NCI-H510A (cell line): ENCODE measurements around the gene REC8.
"Not testable (repeated sequence)": the region's sequence is repeated elsewhere in the genome, so short reads cannot be mapped to it uniquely, and the experiment has no call there.

Experiments used
- DNase-seq: peaks from one replicate; lab custom pipeline; 2025; lab: John Stamatoyannopoulos, UW

The REC8 gene

DNA sequence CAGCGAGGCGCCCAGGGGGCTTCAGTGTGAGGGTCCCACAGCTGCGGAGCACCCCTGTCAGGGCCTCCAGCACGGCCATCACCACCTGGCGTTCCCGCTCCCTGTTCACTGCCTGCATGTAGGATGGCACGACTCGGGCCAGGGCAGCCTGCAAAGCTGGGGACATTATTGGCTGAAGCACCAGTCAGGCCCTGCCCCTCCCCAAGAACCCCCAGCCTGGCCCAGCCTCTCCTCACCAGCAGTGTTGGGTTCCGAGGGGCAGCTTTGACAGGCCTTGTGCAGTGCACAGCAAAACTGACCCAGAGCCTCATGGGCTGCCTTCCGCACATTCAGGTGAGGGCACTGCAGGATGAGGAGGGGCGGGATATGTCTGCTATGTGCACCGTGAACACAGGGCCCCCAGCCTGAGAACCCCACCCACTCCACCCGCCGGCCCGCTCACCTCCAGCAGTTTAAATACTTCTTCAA is 11.2 kb downstream of the REC8 start:
- no peak for DNase-seq

DNA sequence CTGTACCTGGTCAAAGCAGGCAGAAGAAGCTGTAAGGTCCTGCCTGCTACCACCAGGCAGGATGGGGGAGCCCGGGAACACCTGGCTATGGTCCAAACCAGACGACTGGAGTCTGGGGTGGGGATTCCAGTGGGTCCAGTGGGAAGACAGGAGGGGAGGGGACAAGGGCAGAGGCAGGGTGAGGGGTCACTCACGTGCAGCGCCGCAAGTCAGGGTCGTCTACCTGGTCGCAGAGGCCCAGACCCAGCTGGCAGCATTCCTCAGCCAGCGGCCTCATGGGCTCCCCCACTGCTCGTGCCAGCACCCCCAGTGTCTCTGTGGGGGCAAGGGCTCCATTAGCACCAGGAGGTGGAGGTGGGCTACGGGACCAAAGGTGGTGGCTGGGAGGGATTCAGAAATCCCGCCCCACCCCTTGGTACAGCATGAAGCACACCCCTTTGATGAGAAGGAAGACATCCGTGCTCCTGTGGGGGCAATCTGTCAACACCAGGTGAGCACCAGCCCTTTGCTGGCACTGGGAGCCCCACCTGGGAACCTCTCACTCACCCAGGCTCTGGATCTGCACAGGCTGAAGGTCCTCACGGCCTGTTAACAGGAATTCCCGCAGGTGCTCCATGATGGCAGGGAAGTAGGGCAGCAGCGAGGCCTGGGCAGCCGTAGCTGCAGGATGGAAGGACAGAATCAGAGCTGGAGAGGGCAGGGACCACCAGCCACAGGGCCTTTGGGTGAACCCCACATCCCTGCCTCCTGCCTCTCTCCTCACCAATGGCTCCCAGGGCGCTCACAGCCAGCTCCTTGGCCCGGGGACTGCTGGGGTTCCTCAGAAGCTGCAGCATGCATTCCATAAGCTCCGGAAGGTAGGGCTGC is 12.5 kb downstream of the REC8 start:
- DNase-seq: no peak

DNA sequence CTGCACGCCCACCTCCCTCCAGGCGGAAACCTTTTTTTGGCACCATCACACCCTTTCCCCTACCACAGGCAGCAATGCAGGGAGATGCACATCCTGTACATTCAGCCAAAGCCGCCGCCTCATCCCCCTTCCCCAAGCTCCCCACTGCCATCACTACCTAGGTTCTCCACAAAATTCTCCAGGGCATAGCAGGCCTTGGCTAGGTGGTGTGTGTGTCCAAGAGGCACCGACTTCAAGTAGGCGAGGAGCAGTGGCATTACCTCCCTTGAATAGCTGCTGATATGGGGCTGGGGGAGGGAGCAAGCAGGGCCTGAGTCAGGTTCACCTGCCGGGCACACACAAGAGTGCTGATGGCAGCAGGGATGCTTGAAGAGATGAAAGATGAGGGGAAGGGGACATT is 13.1 kb downstream of the REC8 start:
- no peak for DNase-seq

DNA sequence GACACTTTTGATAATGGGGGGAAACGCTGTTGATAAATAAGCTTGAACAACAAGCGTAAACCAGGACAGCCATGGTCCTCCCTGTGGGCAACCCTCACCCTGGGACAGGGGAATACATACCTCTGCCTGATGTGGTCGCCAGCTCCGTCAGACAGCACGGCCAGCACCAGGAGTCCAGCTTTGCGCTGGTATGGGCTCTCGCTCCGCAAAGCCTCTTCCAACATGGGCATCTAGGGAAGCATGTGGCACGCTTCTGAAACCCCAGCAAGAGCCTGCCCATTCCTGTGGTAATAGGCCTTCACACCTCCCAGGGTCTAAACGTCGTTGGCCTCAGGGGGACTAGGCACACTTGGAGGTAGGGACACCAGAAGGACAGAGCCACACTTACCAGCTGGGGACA is 13.9 kb downstream of the REC8 start:
- no peak for DNase-seq

DNA sequence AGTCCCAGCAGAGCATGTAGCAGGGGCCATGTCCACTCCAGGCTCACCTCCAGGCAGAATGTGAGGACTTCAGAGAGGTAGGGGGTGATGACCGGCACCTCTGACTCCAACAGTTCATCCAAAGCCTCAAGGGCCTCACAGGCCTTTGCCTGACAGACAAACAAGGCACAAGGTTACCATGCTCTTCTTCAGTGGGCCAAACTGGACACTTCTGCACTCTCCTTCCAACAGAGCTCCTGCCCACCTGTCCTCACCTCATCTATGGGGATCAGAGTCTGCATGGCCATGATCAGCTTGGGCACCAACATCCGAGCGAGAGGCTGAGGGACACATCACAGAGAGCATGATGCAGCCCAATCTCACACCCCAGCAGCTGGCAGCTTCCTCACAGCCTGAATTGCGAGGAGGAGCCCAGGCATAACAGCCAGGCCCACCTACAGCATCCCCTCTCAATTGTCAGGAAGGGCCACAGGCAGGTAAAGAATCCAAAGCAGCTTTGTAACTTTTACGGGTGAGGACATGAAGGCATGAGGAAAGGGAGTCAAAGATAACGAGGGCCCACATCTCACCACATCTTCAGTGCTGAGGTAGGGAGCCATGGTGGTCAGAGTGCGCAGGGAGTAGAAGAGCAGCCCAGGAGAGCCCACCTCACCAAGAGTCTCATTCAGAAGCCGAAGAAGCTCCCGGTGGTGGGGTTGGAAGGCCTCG is 15.1 kb downstream of the REC8 start:
- DNase-seq: no peak

DNA sequence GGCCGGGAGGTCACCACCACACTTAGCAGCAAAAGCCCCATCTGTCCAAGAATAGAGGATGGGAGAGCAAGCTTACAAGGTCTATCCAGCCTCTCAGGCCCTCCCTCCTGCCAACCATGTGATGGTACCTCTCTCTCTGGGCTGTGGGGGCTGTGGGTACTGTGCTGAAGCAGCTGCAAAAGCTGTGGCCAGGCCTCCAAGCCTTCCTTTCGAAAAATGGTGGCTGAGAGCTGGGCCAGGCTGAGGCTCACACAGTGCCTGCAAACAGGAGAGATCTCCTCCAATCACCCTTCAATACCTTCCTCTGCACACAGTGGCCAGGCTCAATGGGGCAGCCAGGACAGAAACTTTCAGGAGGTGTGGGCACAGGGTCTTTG is 15.6 kb downstream of the REC8 start:
- no peak for DNase-seq

DNA sequence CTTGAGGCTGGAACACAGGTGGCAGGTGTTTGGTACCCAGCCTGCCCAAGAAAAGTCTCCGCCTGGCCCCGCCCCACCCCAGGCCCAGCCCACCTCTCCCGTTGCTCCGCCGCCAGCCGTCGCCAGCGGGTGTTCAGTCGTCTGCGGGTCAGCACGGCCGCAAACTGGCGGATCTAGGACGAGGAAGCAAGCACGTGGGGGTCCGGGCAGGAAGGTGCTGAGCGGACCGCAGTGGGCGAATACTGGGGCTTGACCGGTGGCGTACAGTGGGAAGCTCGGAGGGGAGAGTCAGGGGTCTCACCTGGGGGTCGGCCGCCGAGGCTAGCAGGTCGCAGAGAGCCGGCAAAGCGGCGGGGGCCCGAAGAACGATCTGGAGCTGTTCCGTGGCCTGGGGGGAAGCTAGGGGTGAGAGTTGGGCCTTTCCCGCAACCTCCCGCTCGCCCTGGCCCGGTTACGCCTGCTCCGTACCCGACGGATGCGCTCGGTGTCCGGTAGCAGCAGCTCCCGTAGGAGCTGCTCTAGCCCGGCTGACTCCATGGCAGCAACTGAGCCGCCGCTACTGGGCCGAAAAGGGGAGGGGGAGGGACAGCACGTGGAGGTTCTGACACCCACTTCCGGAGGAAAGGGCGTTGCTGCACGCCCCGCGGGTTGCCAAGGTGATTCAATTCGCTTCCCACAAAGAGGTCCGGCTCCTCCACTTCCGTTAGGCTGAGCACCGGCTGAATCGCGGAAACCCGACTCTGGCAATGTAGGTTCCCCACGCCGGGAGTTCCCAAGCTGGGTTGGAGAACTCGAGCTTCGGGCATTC is 16.6 kb downstream of the REC8 start, which contains the start of gene IPO4:
TSS of gene IPO4 (minus strand) at position 566 of the 808 bp plus-strand sequence. CDS start at position 537, 29 bp downstream.
- peak; percentile 95 for DNase-seq

DNA sequence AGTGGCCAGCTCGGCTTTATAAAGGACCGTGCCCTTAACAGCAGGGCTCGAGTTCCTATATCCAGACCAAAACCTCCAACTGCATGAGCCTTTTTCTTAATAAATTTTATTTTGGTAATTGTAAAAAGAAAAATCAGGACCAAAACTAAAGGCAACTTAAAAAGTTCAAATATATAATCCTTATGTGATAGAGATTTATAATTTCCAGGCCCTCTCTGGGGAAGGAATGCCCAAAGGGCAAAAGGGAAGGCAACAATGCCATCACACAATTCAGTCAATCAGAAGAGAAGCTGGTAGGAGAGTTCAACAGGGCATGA is 17.1 kb downstream of the REC8 start:
- DNase-seq: no peak

DNA sequence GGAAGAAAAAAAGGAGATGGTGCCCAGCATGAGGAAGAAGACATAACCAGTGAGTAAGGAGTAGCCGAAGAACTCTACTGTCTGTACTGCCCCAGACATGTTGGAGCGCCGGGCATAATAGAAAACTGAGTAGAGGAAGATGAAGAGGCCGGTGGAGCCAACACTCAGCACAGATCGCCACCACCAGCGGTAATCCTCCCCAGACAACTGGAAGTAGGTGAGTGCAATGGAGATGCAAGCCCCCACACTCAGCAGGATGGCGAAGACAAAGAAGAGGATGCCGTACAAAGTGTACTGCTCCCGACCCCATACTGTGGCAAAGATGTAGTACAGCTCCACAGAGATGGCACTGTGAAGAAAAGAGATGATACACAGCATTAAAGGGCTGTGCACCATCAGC is 17.6 kb downstream of the REC8 start:
- DNase-seq: no peak

DNA sequence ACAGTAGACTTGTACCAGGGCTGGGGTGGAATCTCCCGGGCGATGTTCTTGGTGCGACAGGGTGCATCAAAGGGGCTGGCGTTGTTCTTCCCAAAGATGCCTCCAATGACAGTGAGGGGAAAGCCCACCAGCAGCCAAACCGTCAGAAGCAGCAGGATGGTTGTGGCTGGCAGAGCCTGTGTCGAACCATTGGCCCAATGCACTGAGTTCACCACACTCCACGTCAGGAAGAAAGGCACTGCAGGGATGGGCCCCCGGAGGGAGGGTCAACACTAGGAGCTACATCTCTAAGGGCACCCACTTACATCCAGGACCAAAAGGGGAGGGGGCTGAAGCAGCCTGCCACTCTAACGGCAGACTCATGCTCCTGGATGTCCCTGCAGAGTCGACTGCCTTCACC is 18.5 kb downstream of the REC8 start:
- no peak for DNase-seq

DNA sequence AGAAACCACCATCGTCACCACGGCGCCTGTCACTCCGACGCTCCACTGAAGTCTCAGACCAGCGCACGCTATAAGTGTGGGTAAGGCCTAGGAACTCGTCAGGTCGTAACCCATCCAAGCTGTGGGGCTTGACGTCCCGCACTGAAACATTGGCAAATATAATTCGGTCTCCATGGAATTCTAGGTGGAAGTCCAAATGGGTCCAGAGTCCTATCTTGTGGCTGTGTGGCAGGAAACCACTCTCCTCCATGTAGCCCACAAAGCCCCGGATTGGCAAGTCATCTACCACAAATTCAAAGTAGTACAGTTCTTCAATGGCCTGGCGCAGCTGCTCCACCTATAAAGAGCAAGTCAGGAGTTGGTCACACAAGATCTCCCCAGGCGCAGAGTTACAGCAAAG is 21.1 kb downstream of the REC8 start:
- DNase-seq: no peak

DNA sequence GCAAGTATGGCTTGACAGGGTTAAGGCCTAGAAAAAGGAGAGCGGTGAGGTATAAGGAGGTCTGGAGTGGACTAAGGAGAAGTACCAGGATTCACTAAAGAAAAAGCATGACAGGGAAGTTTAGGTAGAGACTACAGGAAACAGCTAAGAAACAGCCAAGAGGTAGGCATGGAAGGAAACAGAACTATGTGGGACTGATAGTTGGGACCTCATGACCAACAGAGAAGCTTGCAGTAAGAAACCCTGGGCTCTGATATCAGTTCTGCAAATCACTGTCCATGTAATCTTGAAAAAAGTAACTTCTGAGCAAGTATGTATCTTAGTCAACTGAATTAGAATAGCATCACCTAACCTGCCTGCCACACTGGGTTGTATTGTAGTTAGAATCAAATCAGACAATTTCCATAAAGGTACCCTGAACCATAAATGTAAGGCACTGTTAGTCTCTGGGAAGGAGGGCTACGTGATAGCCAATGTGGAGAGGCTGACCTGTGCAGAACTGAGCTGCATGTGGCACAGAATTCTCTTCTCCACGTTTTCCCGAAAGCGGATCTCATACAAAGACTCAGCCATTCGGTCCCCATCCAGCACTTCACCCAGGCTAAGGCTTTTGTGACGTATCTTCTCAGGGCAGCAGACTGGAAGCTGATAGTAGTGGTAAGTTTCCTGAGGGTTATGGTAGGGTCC is 22.4 kb downstream of the REC8 start:
- no peak for DNase-seq

DNA sequence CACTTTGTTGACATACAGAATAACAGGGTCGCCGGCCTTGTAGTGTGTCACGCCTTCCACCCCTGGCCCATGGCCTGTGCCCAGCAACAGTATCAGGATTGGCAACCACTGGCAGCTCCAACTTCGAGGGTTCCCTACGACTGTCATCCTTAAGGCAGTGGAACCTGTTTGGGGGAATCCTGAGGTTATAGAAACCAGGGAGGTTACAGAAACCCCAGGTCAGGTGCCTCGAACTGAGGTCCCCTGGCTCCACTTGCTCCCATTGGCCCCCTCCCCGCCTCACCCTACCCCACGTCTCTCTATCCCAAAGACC is 22.9 kb downstream of the REC8 start:
- DNase-seq: no peak

DNA sequence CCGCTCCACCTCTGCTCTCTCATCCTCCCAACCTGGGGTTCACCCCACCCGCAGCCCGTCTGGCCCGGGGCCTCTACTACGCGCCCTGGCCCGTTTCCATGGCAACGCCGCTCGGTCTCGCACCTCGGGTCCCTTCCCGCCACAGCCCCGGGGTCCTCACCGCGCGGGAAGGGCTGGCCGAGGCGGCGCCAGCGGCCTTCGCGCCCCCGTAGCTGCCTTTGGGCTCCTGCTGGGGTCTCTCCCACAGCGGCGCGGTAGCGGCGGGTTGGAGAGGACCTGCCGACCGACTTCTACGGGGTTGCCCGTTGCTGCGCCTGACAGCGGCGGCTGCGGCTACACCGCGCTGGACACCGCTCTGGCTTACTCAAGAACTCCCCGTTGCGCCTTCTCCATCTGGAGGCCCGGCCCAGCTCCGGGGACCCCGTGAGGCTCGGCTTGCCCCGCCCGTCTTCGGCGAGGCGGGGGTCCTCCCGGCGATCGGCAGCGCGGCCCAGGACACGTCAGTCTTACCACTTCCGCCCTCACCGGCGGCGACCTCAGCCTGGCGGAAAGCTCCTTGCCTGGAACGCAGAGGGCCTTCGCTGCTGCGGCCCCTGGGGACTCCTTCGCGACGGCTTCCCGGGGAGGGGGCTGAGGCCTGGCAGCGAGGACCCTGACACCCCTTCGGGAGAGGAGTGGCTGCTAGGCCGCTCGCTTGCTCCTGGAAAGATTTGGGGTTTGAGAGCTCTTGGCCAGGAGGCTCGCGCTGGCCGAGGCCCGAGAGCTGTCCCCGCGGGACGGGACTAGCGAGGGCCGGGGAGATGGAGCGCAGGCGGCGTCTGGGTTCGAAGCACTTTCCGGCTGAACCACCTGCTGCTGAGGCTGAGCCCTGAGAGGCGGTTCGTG is 23.5 kb downstream of the REC8 start, which contains the start of gene TM9SF1:
TSS of gene TM9SF1 (minus strand) at position 256 of the 885 bp plus-strand sequence. CDS start 422 bp downstream, outside the sequence.
- peak; percentile 78 for DNase-seq

DNA sequence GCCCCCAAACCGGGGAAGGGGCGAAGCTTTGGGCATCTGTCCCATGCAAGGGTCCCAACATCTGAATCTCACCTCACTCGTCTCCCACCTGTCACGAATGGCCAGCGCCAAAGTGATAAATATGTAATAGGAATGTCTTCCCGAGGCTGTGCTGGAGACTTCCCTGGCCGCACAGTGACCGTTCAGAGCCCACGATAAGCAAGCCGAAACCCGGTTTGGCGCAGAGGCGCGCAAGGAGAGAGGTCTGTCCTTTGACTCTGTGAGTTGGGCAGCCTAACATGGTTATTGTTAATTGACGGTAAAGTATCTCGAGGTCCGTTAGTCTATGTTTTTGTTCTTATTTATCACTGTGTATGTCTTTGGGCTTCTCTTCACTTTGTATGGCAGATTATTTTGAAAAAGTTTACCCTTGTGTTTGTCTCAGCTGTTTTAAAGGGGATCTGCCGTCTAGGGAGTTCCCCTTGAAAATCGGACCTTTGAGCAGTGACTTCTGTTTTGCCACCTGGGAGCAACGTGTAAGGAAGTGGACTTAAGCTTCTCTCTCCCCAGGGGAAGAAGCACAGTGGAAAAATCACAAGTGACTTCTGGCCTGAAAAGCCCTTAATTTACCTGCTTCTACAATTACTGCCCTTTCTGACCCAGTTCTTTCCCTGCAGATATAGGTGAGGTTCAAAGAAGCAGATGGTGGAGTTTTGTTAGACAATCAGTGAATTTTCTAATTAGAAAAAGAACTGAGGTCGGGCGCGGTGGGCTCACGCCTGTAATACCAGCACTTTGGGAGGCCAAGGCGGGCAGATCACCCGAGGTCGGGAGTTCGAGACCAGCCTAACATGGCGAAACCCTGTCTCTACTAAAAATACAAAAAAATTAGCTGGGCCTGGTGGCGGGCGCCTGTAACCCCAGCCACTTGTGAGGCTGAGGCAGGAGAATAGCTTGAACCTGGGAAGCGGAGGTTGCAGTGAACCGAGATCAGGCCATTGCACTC is 24.5 kb downstream of the REC8 start:
- no peak for DNase-seq

DNA sequence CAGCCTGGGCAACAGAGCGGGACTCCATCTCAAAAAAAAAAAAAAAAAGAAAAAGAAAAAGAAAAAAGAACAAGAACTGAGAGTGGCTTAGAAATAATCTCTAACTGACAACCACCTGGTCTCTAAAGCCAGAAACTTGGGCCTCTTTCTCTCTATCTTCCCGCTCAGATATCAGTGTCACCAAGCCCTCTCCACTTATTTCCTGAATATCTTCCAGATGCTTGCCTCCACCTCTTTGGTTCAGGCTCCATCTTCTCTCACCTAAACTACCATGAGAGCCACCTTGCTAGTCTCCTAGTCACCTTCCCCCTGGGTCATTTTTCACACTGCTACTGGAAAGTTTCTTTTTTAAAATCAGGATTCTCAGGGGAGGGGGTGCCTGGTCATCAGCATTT is 25.2 kb downstream of the REC8 start:
- DNase-seq: no peak

DNA sequence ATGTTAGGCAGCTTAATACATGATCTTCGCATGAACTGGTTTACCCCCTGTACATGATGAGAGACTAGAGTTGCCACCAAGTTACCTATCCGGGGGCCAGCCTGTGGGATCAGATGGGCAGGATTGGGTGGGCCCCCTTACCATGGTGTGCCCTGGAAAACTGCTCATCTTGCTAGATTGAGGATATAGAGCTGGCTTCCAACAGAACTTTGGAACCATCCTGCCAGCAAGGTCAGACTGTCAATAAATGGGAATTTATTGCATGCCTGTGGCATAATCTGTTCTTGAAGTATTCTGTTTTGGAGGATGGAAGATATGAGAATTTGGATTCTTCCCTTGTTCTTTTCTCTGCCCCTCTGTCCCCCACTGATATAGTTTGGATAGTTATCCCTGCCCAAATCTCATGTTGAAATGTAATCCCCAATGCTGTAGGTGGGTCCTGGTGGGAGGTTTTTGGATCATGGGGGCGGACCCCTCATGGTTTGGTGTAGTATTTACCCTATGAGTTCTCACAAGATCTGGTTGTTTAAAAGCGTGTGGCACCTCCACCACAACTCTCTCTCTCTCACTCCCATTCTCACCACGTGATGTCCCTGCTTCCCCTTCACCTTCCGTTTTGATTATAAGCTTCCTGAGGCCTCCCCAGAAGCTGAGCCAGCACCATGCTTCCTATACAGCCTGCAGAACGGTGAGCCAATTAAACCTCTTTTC is 27.1 kb downstream of the REC8 start:
- no peak for DNase-seq

DNA sequence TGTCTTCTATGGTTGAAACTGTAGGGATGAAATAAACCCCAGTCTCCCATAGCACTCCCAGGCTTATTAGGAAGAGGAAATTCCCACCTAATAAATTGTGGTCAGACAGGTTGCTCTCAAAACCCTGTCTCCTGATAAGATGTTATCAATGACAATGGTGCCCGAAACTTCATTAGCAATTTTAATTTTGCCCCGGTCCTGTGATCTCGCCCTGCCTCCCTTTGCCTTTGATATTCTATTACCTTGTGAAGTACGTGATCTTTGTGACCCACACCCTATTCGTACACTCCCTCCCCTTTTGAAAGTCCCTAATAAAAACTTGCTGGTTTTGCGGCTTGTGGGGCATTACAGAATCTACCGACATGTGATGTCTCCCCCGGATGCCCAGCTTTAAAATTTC is 30.7 kb downstream of the REC8 start:
- not testable (repeated sequence) for DNase-seq

DNA sequence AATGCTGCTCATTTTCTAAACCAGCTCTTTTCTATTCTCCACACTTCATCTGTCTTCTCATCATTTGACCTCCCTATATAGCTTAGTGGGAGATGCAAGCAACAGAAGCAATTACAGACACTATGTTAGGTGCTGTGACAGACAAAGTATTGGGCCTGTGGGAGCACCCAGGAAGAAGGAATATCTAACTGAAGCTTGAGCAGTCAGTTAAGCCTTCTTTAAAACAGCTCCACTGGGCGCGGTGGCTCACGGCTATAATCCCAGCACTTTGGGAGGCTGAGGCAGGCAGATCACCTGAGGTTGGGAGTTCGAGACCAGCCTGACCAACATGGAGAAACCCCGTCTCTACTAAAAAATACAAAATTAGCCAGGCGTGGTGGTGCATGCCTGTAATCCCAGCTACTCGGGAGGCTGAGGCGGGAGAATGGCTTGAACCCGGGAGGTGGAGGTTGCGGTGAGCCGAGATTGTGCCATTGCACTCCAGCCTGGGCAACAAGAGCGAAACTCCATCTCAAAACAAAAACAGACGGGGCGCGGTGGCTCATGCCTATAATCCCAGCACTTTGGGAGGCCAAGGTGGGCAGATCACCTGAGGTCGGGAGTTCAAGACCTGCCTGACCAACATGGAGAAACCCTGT is 31.5 kb downstream of the REC8 start:
- not testable (repeated sequence) for DNase-seq
